A673 (cell line): ENCODE results near the gene COL9A3. TPM values are rescaled to one million over a fixed set of nuclear protein-coding genes. Genes with fewer than 3 reads are reported as not detected.

Source experiments
- BruUV-seq: library from RNA; stranded (reverse); fragments of 400-500 nt; replicated peaks from 2 replicates; lab custom pipeline; 2021; lab: Mats Ljungman, UMichigan
- CTCF ChIA-PET: fragments of 300-600 bp; sonication (Branson Sonifier 250); formaldehyde crosslinking; loops from one replicate; lab custom pipeline; 2022; ENCODE audit warnings: antibody characterized with exemption; lab: Charles Lee
- POLR2A ChIA-PET: fragments of 300-600 bp; sonication (Branson Sonifier 250); formaldehyde crosslinking; loops from one replicate; lab custom pipeline; 2022; ENCODE audit warnings: antibody characterized with exemption; ENCODE audit not compliant: low non-redundant PET; lab: Charles Lee
- DNase-seq: peaks from one replicate; pipeline ENCODE4 v3.0.0-alpha.2; 2015; ENCODE audit warnings: low spot score
- H3K27ac ChIP-seq: fragments of 200-600 bp; sonication (generic); 2 replicates; pipeline ENCODE4 v1.5.1; 2016; ENCODE audit warnings: mixed run types, low read depth, mild to moderate bottlenecking, mixed read lengths, antibody characterized with exemption, low read length; ENCODE audit not compliant: poor library complexity, severe bottlenecking
- H3K27me3 ChIP-seq: fragments of 200-600 bp; sonication (generic); replicated peaks from 2 replicates; pipeline ENCODE4 v1.6.1; 2017; ENCODE audit warnings: mixed run types, low read depth, mild to moderate bottlenecking, mixed read lengths, antibody characterized with exemption, low read length; ENCODE audit not compliant: insufficient read depth, poor library complexity
- H3K36me3 ChIP-seq: fragments of 200-600 bp; sonication (generic); 2 replicates; pipeline ENCODE4 v1.6.1; 2016; ENCODE audit warnings: mixed run types, mild to moderate bottlenecking, mixed read lengths, antibody characterized with exemption, low read length; ENCODE audit not compliant: insufficient read depth, poor library complexity, severe bottlenecking
- H3K4me1 ChIP-seq: fragments of 200-600 bp; sonication (generic); 2 replicates; pipeline ENCODE4 v1.6.1; 2017; ENCODE audit warnings: mixed run types, mild to moderate bottlenecking, mixed read lengths, antibody characterized with exemption, low read length; ENCODE audit not compliant: insufficient read depth, poor library complexity, severe bottlenecking
- H3K4me3 ChIP-seq: fragments of 200-600 bp; sonication (generic); 2 replicates; pipeline ENCODE4 v1.5.1; 2016; ENCODE audit warnings: low read depth, mixed run types, mild to moderate bottlenecking, mixed read lengths, low read length; ENCODE audit not compliant: poor library complexity, severe bottlenecking
- H3K9me3 ChIP-seq: fragments of 200-600 bp; sonication (generic); 2 replicates; pipeline ENCODE4 v1.6.1; 2016; ENCODE audit warnings: mixed run types, low read depth, mild to moderate bottlenecking, mixed read lengths, antibody characterized with exemption, low read length; ENCODE audit not compliant: poor library complexity, severe bottlenecking
- EZH2 ChIP-seq: fragments of 200-600 bp; sonication (generic); IDR thresholded peaks from 2 replicates; pipeline ENCODE4 v1.6.1; 2017; ENCODE audit warnings: borderline replicate concordance, low read depth, mild to moderate bottlenecking, mixed read lengths, antibody characterized with exemption, low read length; ENCODE audit not compliant: poor library complexity, severe bottlenecking
- intact Hi-C: fragments of 100-400 bp; cut with micrococcal nuclease; formaldehyde crosslinking; loops from one replicate; pipeline ENCODE4 v1.10.0; 2022; ENCODE audit not compliant: unreplicated experiment
- total RNA-seq: library from RNA; stranded (reverse); gene quantifications from 2 replicates; pipeline ENCODE4 v1.2.3, GENCODE V29; 2021
- TF ChIP-seq, protein P1 (sequence below): fragments of 300-800, 200-600 bp; sonication (generic); conservative IDR thresholded peaks from 2 replicates; pipeline ENCODE4 v1.5.1; 2017; ENCODE audit warnings: low read depth, mild to moderate bottlenecking, antibody characterized with exemption, low read length, moderate library complexity, mixed read lengths

The COL9A3 gene
- total RNA-seq, 1 experiment from 2014 or later = 8.4 TPM

DNA sequence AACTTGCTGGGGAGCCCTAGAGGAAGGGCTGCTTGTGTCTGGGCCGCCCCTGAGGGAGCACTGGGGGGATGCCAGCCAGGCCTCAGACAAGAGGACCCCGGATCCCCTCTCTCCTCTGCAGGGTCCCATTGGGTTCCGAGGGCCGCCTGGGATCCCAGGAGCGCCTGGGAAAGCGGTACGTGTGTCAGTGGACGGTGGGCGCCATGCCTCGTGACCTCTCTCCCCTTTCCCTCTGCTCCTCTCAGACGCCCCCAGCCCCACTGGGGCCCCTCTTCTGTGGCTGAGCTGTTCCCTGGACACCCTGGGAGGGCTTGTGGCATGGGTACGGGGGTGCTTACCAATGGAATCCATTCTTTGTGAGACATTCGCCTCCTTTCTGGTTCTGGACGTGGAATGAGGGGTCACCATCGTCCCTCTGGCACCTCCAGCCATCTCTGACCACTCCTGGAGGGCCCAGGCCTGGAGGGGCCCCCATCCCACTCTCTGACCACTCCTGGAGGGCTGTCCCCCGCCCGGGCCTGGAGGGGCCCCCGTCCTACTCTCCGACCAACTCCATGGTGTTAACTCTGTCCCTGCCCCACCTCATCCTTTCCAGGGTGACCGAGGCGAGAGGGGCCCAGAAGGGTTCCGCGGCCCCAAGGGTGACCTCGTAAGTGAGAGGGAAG lies 9.9 kb downstream of the COL9A3 start:
- Histone ChIP-seq H3K9me3 (no peaks in the 10 kb centered on the region), H3K4me3 (no peak overlapping the region), H3K4me1 (peaks cover 10% of the 10 kb centered on the region), H3K27ac (no peak overlapping the region), H3K36me3 (no peaks in the 10 kb centered on the region), H3K27me3 (no peaks in the 10 kb centered on the region)
- no TSS peak for BruUV-seq
- POLR2A ChIA-PET = no interaction called here
- intact Hi-C loops = no loop called here
- TF ChIP-seq, protein P1, sequence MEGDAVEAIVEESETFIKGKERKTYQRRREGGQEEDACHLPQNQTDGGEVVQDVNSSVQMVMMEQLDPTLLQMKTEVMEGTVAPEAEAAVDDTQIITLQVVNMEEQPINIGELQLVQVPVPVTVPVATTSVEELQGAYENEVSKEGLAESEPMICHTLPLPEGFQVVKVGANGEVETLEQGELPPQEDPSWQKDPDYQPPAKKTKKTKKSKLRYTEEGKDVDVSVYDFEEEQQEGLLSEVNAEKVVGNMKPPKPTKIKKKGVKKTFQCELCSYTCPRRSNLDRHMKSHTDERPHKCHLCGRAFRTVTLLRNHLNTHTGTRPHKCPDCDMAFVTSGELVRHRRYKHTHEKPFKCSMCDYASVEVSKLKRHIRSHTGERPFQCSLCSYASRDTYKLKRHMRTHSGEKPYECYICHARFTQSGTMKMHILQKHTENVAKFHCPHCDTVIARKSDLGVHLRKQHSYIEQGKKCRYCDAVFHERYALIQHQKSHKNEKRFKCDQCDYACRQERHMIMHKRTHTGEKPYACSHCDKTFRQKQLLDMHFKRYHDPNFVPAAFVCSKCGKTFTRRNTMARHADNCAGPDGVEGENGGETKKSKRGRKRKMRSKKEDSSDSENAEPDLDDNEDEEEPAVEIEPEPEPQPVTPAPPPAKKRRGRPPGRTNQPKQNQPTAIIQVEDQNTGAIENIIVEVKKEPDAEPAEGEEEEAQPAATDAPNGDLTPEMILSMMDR = no peak
- no peak for TF ChIP-seq EZH2
- DNase-seq = no peak
- CTCF ChIA-PET = no interaction called here

DNA sequence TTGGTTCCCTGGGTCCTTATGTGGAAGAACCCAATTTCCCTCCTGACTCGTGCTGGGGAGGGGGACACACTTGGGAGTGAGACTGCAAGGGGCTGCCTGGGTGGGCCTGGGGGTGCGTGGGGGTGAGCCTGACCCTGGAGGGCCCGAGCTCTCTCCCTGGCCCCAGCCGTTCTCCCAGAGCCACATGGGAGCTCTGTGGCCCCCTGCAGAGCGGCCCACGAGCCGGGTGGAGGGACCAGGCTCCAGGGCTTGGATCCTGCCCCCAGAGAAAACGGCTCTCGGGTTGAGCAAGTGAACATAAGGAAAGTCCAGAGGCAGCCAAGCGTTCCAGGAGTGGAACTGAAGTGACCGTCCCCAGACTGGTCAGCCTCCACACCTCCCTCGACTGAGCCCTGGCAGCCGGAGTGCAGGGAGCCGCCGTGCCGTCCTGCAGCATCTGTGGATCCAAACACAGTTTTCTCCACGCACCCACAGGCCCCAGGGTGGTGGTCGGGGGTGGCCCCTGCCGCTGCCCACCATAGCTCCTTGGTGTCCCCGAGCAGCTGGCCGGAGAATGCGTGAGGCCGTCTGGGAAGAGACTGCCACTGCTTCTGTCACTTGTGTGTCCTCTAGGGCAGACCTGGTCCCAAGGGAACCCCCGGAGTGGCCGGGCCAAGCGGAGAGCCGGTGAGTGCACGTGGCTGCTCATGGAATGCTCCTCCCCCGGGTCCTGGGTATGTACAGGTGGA lies 10.6 kb downstream of the COL9A3 start:
- Histone ChIP-seq H3K4me1 (peaks cover 16% of the 10 kb centered on the region), H3K9me3 (no peaks in the 10 kb centered on the region), H3K27me3 (no peaks in the 10 kb centered on the region), H3K27ac (no peak overlapping the region), H3K4me3 (no peak overlapping the region), H3K36me3 (no peaks in the 10 kb centered on the region)
- DNase-seq = no peak
- CTCF ChIA-PET = no interaction called here
- POLR2A ChIA-PET = no interaction called here
- BruUV-seq = no TSS peak
- intact Hi-C loops = no loop called here
- TF ChIP-seq, protein P1 = no peak
- no peak for TF ChIP-seq EZH2

DNA sequence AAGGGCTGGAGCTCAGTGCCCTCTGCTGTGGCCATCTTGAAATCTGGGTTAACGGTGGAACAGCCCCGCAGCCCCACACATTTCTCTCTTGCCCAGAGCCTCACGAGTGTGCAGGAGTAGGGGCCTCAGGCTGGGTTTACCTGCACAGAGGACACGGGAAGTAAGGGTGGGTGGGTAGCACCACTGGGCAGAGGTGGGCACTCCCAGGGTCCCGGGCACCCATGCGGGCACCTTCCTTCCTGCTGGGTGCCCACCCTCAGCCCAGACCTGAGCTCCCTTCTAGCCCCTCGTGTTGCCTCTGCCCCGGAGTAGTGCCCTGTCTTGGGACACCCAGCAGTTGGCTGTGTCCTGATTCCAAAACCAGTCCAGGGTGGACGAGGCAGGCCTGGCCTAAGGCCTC lies 11.2 kb downstream of the COL9A3 start:
- POLR2A ChIA-PET = no interaction called here
- Histone ChIP-seq H3K4me3 (no peak overlapping the region), H3K27ac (no peak overlapping the region), H3K9me3 (no peaks in the 10 kb centered on the region), H3K36me3 (no peaks in the 10 kb centered on the region), H3K27me3 (no peaks in the 10 kb centered on the region), H3K4me1 (peaks cover 19% of the 10 kb centered on the region)
- DNase-seq = no peak
- TF ChIP-seq EZH2 = no peak
- TF ChIP-seq, protein P1 = no peak
- BruUV-seq = no TSS peak
- intact Hi-C loops = no loop called here
- CTCF ChIA-PET = no interaction called here
